Hepatocyte (in vitro differentiated cells): ENCODE results near the gene TCAP.

Experiments
- EZH2 ChIP-seq: fragments of 200-600 bp; sonication (generic); IDR thresholded peaks from 2 replicates; pipeline ENCODE4 v1.6.1; 2016; ENCODE audit warnings: antibody characterized with exemption, mild to moderate bottlenecking, borderline replicate concordance
- EZH2phosphoT487 ChIP-seq: fragments of 200-600 bp; sonication (generic); IDR thresholded peaks from one replicate; pipeline ENCODE4 v1.6.1; 2018; ENCODE audit warnings: antibody characterized with exemption, mild to moderate bottlenecking, low read depth, moderate library complexity; ENCODE audit not compliant: unreplicated experiment, severe bottlenecking

DNA sequence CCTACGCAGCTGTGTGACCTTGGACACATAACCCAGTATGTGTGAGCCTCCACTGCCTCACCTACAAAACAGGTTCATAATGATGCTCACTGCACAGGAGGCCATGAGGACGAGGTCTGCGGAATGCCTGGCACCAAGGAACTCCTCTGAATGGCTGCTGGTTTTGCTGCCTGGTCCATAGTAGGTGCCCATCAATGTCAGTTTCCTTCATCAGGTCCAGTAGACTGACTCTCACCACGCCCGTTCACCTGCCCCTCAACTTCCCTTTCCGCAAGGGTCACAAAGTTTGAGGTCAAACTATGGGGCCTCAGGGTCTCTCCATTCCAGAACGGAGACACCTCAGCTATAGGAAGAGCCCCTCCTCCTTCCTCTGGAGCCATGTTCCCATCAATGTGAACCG lies 11.9 kb downstream of the TCAP start:
- TF ChIP-seq EZH2phosphoT487 (no peak), EZH2 (no peak)
